HG02763 (cell line): ENCODE measurements around the gene PLEKHF1.
"Not testable (repeated sequence)": the region's sequence is repeated elsewhere in the genome, so short reads cannot be mapped to it uniquely, and the experiment has no call there.

Experiments
- ATAC-seq: cut with Tn5 transposase; IDR thresholded peaks from one replicate; pipeline ENCODE4 v1.9.1; 2021; ENCODE audit warnings: mild to moderate bottlenecking, moderate library complexity; ENCODE audit not compliant: unreplicated experiment

The PLEKHF1 gene

DNA sequence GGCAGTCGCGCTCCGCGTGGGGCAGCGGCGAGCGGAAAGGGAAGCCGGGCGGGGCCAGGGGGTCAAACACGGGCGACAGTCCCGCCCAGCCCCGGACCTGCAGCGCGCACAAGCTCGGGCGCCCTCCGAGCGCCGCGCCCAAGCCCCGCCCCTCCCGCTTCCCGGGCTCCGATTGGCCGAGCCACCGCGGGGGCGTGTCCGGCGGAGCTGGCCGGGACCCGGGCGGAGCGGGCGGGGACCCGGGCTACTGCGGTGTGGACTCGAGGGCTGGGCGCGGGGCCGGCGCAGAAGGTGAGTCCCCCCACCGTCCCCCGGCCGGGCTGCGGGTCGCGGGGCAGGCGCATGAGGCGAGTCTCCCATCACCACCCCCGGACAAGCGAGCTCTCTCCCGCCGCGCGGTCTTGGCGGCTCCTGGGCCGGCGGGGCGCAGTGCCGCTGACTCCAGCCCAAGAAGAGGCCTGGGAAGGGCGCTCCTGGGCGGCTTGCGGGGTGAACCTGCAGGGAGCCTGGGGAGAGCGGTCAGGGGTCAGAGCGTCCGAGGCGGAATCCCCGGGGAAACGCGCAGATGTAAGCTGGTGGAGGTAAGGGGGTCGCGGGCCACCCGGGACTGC, at the start of gene PLEKHF1:
Gene PLEKHF1, plus strand, starts transcription at position 247 of the 611 bp plus-strand sequence. CDS start 8,379 bp downstream, outside the sequence.
- ATAC-seq: peak; percentile 87

- no peak for ATAC-seq
Observed at GRCh38 chr19:29615891-29616425, 49.3 kb upstream of the PLEKHF1 start.

- no peak for ATAC-seq
Observed at GRCh38 chr19:29616541-29616940, 48.7 kb upstream of the PLEKHF1 start.

DNA sequence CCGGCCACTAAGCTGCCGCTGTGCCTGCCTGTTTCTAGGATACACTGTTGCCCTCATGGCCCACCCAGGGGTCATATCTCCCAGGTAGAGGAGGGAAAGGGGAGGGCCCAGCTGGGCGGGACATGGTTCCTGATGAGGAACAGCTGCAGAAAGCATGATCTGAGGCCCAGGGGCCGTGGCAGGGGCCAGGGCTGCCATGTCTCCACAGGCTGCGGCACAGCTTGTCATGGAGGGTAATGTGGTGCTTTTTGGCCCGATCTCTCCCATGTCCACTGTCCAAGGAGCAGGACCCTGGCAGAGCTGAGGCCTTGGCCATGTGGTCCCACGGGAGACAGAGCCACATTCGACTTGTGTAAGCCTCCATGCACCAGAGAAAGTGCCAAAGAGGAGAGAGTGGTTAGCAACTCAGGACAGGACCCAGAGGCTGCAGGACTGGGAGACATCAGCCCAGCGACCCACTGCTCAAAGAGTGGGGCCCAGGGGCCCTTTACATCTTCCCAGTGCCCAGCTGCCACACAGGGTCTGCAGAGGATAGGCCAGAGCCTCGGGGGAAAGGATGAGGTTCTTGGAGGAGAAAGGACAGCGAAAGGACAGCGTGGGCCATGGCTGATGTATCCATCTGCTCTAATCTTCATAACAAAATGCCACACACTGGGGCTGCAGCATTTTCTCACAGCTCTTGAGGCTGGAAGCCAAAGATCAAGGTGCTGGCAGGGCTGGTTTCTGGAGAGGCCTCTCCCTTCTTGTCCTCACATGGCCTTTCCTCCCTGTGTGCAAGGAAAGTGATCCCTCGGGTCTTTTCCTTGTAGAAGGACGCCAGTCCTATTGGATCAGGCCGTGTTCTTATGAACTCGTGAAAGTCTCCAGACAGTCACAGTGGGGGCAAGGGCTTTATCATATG, 47.6 kb upstream of the PLEKHF1 start:
- ATAC-seq: no peak

GRCh38 chr19:29618434-29618833, 46.8 kb upstream of the PLEKHF1 start:
- ATAC-seq: no peak

DNA sequence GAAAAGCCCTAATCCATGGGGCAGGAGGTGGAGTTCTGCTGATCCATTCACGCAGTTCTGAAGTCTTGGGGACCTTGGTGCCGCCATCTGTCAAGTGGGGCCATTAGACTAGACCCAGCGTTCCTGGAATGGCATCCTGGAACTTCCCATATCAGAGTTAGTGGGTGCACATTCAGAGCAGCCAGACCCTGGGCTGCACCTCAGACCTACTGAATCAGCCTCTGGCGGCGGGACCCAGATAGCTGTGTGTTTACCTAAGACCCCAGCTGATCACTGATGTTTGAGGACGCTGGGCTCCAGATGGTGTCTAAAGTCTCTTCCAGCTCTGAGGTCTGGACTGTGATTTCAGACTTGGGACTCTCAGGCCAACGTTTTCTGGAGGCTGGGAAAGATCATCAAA, 46.4 kb upstream of the PLEKHF1 start:
- ATAC-seq: no peak

DNA sequence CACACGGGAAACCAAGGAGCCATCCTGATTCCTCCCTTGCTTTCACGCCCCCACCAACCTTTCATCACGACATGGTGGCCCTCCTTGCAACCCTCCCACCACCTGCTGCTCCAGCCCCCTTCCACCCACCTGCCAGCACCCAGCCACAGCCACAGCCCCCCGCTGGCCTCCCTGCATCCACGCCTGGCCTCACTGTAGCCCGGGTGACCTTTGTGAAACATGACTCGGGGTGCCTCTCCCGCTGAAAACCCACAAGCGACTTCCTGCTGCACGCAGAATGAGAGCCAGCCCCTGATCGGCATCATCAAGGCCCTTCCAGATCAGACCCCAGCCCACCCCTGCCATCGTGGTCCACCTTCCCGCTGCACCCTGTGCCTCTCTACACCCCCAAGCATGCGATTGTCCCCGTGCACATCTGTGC, 44.3 kb upstream of the PLEKHF1 start:
- ATAC-seq: no peak

- ATAC-seq: peak; percentile 62
Observed at GRCh38 chr19:29622166-29623070, 42.8 kb upstream of the PLEKHF1 start.

DNA sequence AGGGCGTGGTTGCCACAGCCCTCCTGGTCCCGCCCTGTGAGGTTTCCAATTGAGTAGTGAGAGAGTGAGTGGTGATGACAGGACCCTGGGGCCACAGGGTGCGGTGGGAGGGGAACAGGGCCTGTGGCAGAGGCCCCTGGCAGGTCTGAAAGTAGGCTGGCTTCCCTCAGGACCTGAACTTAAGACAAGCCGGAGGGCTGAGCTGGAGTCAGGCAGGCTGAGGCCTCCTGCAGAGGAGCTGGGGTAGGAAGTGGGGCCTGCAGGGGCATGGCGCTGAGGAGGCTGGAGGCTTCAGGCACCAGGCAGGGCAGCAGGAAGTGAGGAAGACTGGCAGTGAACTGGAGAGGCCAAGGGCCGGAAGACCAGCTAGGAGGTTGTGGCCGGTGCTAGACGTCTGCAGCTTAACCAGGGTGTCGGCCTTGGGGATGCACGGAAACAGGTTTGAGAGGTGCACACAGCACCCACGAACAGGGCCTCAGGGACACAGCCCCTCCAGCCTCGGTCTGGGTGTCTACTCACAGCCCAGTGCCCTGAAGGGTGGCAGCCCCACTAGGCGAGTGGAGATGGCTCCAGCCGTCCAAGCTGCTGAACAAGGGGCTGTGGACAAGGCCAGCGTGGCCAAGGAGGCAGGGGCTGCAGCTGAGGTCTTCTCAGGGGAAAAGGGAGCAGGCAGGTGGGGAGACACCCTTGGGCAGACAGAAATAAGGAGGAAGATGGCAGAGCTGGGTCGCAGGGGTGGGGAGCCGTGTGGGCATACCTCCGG, 41.4 kb upstream of the PLEKHF1 start:
- no peak for ATAC-seq

GRCh38 chr19:29624489-29625185, 40.6 kb upstream of the PLEKHF1 start:
- no peak for ATAC-seq

DNA sequence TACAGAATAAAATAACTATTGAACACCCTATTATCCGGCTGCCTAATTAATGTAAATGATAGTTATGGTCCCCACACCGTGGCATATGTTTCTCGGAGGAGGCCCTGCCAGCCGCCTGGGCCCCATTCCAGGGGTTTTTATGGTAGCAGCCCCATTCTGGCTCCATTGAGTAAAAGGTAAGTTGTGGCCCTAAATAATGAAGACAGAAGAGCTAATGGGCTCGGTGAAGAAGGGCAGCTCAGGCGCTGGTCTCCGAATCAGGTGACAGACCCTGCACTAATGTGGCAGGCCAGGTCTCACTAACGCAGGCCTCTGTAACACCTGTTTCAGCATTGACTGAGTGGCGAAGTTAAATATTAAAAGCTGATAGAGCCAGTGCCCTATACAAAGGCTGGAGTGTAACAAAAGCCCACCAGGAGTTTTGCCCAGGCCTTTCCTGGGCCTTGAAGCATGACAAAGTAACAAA, 40.0 kb upstream of the PLEKHF1 start:
- ATAC-seq: no peak

GRCh38 chr19:29626386-29626785, 38.9 kb upstream of the PLEKHF1 start:
- no peak for ATAC-seq

DNA sequence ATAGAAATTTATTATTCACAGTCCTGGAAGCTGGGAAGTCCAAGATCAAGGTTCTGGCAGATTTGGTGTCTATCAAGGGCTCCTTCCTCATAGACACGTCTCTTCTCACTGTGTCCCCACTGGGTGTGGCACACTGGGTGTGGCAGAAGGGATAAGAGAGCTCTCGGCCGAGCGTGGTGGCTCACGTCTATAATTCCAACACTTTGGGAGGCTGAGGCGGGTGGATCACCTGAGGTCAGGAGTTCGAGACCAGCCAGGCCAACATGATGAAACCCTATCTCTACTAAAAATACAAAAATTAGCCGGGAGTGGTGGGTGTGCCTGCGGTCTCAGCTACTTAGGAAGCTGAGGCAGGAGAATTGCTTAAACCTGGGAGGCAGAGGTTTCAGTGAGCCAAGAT, 38.4 kb upstream of the PLEKHF1 start:
- not testable (repeated sequence) for ATAC-seq

DNA sequence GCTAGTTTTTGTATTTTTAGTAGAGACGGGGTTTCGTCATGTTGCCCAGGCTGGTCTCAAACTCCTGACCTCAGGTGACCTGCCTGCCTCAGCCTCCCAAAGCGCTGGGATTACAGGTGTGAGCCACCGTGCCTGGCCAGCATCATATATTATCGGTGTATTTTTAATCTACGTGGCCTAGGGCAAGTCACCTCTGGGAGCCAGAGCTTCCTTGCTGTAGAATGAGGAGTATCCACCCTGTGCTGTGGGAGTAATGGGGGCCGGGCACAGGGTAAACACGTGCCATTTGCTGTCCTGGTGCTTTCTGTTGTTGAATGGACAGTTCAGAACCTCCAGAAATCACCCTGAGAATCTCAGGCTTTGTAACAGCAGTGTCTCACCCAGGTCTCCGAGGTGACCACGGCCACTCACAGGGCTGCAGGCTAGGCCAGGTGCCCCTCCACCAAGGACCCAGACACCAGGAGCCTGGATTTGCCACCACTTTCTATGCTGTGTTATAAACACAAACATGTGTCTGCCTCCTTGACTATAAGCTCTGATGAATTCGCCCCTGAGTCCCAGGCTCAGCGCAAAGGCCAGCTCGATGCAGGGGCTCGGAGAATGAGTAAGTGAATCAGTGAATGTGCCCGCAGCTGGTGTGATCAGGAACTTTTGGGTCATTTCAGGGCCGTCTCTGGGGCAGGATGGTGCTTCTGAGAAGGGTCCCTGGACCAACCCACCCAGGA, 36.4 kb upstream of the PLEKHF1 start:
- no peak for ATAC-seq

- no peak for ATAC-seq
Observed at GRCh38 chr19:29629836-29630534, 35.3 kb upstream of the PLEKHF1 start.

DNA sequence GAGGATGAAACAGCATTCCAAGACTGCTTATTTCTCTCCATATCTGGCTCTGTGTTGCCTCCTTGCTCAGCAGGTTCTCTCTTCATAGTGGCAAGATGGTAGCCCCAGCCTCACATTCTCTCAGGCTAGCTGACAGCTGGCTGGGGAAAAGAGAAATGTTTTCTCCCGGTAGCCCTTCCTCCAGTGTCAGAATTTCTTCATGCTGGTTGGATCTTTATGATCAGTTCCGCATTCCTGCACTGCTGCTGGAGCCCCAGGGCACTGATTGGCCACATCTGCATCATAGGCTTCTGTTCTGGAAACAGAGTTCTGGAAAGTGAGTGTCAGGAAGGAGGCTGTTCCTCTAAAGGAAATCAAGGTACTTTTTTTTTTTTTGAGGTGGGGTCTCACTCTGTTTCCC, 34.6 kb upstream of the PLEKHF1 start:
- ATAC-seq: no peak

DNA sequence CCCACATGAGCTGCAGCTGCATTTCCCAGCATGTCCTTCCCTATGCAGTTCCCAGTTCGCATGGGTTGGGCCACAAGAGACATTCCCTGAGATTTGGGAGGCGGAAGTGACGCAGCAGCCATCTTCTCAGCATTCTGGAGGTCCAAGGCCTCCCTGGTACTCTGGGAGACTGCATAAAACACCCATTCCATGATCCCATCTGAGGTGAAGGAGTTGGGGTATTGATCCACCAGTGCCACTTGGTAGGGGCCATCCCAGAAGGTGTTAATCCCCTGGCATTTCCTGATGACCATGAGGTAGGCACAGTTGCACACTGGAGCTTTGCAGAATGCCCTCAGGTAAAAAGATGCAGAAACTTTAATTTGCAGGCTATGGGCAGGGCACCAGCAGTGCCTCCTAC, 33.8 kb upstream of the PLEKHF1 start:
- no peak for ATAC-seq

- ATAC-seq: no peak
Observed at GRCh38 chr19:29634002-29634401, 31.3 kb upstream of the PLEKHF1 start.
